Brain microvascular endothelial cell (primary cell): Measurements from ENCODE around the gene RNF7.
"Not testable (repeated sequence)": the region's sequence is repeated elsewhere in the genome, so short reads cannot be mapped to it uniquely, and the experiment has no call there.

Experiments used
- DNase-seq: peaks from one replicate; pipeline ENCODE4 v3.0.0-alpha.2; 2020
- H3K27ac ChIP-seq: fragments of 250-450 bp; sonication (Bioruptor Pico); 2 replicates; pipeline ENCODE4 v1.5.1; 2020; ENCODE audit warnings: mild to moderate bottlenecking, moderate library complexity
- H3K27me3 ChIP-seq: fragments of 250-450 bp; sonication (Bioruptor Pico); replicated peaks from 2 replicates; pipeline ENCODE4 v1.5.1; 2020; ENCODE audit warnings: mild to moderate bottlenecking
- H3K36me3 ChIP-seq: fragments of 250-450 bp; sonication (Bioruptor Pico); replicated peaks from 2 replicates; pipeline ENCODE4 v1.5.1; 2020; ENCODE audit warnings: mild to moderate bottlenecking
- H3K4me3 ChIP-seq: 2 replicates; pipeline ENCODE4 v1.5.1; 2011; ENCODE audit warnings: low read depth, mild to moderate bottlenecking, control low read depth, low read length, moderate library complexity
- CTCF ChIP-seq: IDR thresholded peaks from 2 replicates; pipeline ENCODE4 v1.5.1; 2011; ENCODE audit warnings: low read depth, mild to moderate bottlenecking, moderate library complexity, low read length, control low read depth, inconsistent platforms; ENCODE audit errors: missing control alignments
- in situ Hi-C: cut with HindIII; loops from 2 replicates; pipeline ENCODE4 v1.10.0; 2017; ENCODE audit warnings: low sequenced_read_pairs, low pct_ligation_motif_present

Gene RNF7

GRCh38 chr3:141754032-141754431, 15.9 kb downstream of the RNF7 start:
- Histone ChIP-seq H3K4me3 (no peak overlapping the region), H3K27me3 (no peaks in the 10 kb centered on the region), H3K36me3 (peaks cover 5% of the 10 kb centered on the region), H3K27ac (no peak overlapping the region)
- DNase-seq: no peak
- no peak for TF ChIP-seq CTCF
- in situ Hi-C loops: no loop called here

DNA sequence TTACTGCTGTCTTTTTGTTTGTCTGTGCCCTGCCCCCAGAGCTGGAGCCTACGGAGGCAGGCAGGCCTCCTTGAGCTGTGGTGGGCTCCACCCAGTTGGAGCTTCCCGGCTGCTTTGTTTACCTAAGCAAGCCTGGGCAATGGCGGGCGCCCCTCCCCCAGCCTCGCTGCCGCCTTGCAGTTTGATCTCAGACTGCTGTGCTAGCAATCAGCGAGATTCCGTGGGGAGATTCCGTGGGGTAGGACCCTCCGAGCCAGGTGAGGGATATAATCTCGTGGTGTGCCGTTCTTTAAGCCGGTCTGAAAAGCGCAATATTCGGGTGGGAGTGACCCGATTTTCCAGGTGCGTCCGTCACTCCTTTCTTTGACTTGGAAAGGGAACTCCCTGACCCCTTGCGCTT, 24.5 kb downstream of the RNF7 start:
- H3K4me3 ChIP-seq, H3K27me3 ChIP-seq, H3K36me3 ChIP-seq, in situ Hi-C loops, DNase-seq, H3K27ac ChIP-seq: not testable (repeated sequence)

GRCh38 chr3:141763088-141763750, 25.1 kb downstream of the RNF7 start, which contains the start of gene GRK7:
GRK7 (plus strand) TSS chr3:141763408; CDS start chr3:141778285, 14,877 bp downstream.
- Histone ChIP-seq H3K27me3 (no peaks in the 10 kb centered on the region), H3K27ac (no peak within 1 kb of the TSS), H3K36me3 (no peaks in the 10 kb centered on the region), H3K4me3 (no peak within 1 kb of the TSS)
- in situ Hi-C loops: no loop called here
- TF ChIP-seq CTCF: no peak
- no peak for DNase-seq

DNA sequence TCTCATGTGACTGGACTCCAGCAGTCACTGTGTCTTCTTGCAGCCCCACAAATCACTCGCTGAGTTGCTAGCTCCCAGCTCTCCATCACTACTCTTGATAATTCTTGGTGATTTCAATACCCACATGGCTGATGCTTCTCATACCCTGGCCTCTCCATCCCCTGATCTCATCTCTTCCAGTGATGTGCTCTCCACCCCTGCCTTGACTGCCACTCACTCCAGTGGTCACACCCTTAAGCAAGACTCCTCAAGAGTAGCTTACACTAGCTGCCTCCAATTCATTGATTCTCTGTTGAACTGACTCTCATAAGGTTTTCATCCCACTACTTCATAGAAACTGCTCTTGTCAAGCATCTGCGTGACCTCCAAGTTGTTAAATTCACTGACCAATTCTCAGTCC, 25.9 kb downstream of the RNF7 start:
- in situ Hi-C loops: no loop called here
- Histone ChIP-seq H3K4me3 (no peak overlapping the region), H3K27ac (no peak overlapping the region), H3K27me3 (no peaks in the 10 kb centered on the region), H3K36me3 (no peaks in the 10 kb centered on the region)
- no peak for DNase-seq
- no peak for TF ChIP-seq CTCF

GRCh38 chr3:141764465-141764864, 26.4 kb downstream of the RNF7 start:
- in situ Hi-C loops: no loop called here
- no peaks in the 10 kb centered on the region for H3K27me3 ChIP-seq
- DNase-seq: no peak
- no peak for TF ChIP-seq CTCF
- no peak overlapping the region for H3K27ac ChIP-seq
- no peak overlapping the region for H3K4me3 ChIP-seq
- no peaks in the 10 kb centered on the region for H3K36me3 ChIP-seq

GRCh38 chr3:141764986-141765385, 26.9 kb downstream of the RNF7 start:
- DNase-seq: no peak
- Histone ChIP-seq H3K27me3 (no peaks in the 10 kb centered on the region), H3K36me3 (no peaks in the 10 kb centered on the region), H3K27ac (no peak overlapping the region), H3K4me3 (no peak overlapping the region)
- in situ Hi-C loops: no loop called here
- no peak for TF ChIP-seq CTCF
